ENCODE data around the gene GALNT14.

Gene GALNT14

DNA sequence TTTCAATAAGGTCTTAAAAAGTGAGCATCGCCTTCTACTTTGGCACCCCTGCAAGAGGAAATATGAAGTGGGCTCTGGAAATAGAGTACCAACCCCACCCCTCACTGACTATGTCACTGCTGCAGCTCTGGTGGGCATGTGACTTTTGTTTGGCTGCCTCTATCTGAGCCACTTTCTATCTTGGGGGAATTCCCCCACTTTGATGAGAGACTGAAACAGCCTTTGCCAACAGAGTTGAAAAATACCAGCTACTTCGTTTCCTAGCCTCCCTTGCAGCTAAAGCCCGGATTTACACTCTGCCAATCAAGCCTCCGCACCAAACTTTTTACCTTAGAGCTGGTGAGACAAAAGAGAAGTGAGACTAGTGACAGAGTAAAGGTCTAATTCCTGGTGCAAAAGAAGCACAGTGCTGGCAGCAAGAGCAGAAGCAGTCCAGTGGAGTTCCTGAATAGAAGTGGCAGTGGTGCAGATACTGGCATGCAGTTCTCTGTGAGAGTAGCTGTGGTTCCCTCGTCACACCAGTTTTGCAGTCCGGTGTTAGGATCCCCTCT, 12.0 kb upstream of the GALNT14 start:
- H3K4me3 ChIP-seq (ENCODE audit: low read depth, low read length), result no peak overlapping the region
- no peak overlapping the region for H3K27ac ChIP-seq (ENCODE audit: low read depth, low read length)
- no peaks in the 10 kb centered on the region for H3K27me3 ChIP-seq (ENCODE audit: control insufficient read depth, insufficient read depth, low read length)
- H3K9me3 ChIP-seq (ENCODE audit: control insufficient read depth, insufficient read depth, low read depth, low read length), result no peaks in the 10 kb centered on the region
- no peak overlapping the region for H3K9ac ChIP-seq (ENCODE audit: low read length)
- no peaks in the 10 kb centered on the region for H3K36me3 ChIP-seq (ENCODE audit: control insufficient read depth, insufficient read depth, low read length)
- no peaks in the 10 kb centered on the region for H3K4me1 ChIP-seq (ENCODE audit: control insufficient read depth, insufficient read depth, low read length)

DNA sequence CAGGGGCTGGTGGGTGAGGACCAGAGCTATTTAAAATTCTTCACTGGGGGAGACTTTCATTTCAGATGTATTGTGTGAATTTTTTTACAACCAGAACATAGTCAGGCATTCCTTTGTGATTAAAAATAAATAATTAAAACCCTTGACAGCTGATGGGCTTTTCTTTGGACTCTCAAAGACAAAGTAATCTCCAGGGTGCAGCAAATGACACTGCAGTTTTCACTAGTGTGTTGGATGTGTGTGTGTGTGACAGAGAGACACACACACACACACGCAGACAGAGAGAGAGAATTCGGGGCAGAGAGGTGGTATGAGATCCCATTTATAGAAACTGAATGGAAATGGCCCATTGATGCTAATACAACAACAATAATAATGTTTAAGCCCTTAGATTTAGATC, 10.3 kb upstream of the GALNT14 start:
- H3K9ac ChIP-seq (ENCODE audit: low read length), result no peak overlapping the region
- H3K4me1 ChIP-seq (ENCODE audit: control insufficient read depth, insufficient read depth, low read length), result no peaks in the 10 kb centered on the region
- H3K4me3 ChIP-seq (ENCODE audit: low read depth, low read length), result no peak overlapping the region
- no peaks in the 10 kb centered on the region for H3K9me3 ChIP-seq (ENCODE audit: control insufficient read depth, insufficient read depth, low read depth, low read length)
- no peaks in the 10 kb centered on the region for H3K27me3 ChIP-seq (ENCODE audit: control insufficient read depth, insufficient read depth, low read length)
- H3K27ac ChIP-seq (ENCODE audit: low read depth, low read length), result no peak overlapping the region
- H3K36me3 ChIP-seq (ENCODE audit: control insufficient read depth, insufficient read depth, low read length), result no peaks in the 10 kb centered on the region

DNA sequence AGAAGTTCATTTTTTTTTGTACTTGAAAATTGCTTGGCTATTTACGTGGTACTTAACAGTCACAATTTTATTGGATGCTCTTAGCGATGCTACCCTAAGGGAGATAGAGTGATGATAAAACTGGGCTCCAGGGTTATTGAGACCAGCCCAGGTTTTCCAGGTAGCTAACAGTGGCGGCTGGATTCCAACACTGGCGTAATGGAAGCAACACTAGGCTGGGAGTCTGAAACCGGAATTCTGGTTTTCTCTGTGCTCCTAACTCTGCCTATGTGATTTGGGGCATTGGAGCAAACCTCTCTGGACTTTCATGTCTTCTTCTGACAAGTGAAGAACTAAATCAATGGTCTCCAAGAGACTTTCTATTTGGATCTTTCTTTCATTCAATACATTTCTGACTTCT, 9.4 kb upstream of the GALNT14 start:
- no peaks in the 10 kb centered on the region for H3K27me3 ChIP-seq (ENCODE audit: control insufficient read depth, insufficient read depth, low read length)
- no peak overlapping the region for H3K27ac ChIP-seq (ENCODE audit: low read depth, low read length)
- H3K4me1 ChIP-seq (ENCODE audit: control insufficient read depth, insufficient read depth, low read length), result no peaks in the 10 kb centered on the region
- no peaks in the 10 kb centered on the region for H3K9me3 ChIP-seq (ENCODE audit: control insufficient read depth, insufficient read depth, low read depth, low read length)
- no peak overlapping the region for H3K4me3 ChIP-seq (ENCODE audit: low read depth, low read length)
- H3K9ac ChIP-seq (ENCODE audit: low read length), result no peak overlapping the region
- no peaks in the 10 kb centered on the region for H3K36me3 ChIP-seq (ENCODE audit: control insufficient read depth, insufficient read depth, low read length)

DNA sequence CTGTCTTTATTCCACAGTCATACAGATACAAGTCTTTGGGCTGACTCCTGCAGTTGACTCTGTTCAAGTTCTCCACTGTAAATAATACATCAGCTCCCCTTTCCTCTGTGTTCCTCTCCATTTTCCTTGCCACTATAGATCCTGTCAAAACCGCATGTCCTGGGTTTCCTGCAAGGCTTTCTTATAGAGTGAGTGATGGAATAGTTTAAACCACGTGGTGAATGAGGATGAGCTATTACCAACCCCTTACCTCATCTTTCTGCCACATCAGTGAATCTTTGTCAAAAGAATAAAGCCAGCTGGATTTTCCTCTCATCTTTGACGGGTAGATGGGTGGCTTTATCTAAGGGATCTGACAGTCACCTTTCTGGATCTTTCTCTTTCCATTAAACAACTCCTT, 3.9 kb upstream of the GALNT14 start:
- no peaks in the 10 kb centered on the region for H3K9me3 ChIP-seq (ENCODE audit: control insufficient read depth, insufficient read depth, low read depth, low read length)
- H3K36me3 ChIP-seq (ENCODE audit: control insufficient read depth, insufficient read depth, low read length), result no peaks in the 10 kb centered on the region
- no peak overlapping the region for H3K9ac ChIP-seq (ENCODE audit: low read length)
- H3K4me3 ChIP-seq (ENCODE audit: low read depth, low read length), result no peak overlapping the region
- no peak overlapping the region for H3K27ac ChIP-seq (ENCODE audit: low read depth, low read length)
- H3K4me1 ChIP-seq (ENCODE audit: control insufficient read depth, insufficient read depth, low read length), result 0 out of 2 replicates have a peak, but pooled peaks cover 2% of the 10 kb centered on the region
- peaks cover 48% of the 10 kb centered on the region for H3K27me3 ChIP-seq (ENCODE audit: control insufficient read depth, insufficient read depth, low read length)

DNA sequence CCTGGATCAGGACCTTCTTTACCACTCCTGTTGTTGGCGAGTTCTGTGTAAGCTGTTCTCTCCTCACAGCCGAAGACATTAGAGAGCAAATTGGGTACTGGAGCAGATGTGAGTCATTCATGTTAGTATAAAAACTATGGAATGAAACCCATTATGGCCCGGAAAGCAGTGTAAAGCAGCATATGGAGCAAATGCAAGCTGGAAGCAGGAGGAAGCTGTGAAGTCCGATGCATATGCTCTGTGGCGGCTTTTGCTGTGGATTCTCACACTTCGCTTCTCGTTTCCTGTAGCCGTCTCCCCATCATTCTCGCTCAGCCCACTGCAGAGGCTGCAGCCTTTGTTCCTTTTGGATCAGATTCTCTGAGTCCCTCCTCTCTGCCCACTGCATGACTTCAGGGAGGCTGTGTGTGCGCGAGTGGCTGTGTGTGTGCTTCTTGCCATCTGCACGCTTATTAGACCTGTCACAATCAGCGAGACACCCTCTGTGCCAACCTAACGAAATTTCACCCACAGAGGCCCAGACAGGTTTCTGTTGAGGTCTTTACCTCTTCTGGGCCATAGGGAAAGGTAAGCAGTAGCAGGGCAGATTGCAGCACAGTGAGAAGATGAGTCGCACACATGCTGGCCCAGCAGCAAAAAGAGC, 3.3 kb upstream of the GALNT14 start:
- Histone ChIP-seq H3K27ac (ENCODE audit: low read depth, low read length) (no peak overlapping the region), H3K4me1 (ENCODE audit: control insufficient read depth, insufficient read depth, low read length) (peaks cover 7% of the 10 kb centered on the region; the same call in 1 of the 2 replicates), H3K4me3 (ENCODE audit: low read depth, low read length) (no peak overlapping the region), H3K36me3 (ENCODE audit: control insufficient read depth, insufficient read depth, low read length) (no peaks in the 10 kb centered on the region), H3K27me3 (ENCODE audit: control insufficient read depth, insufficient read depth, low read length) (peaks cover 53% of the 10 kb centered on the region), H3K9me3 (ENCODE audit: control insufficient read depth, insufficient read depth, low read depth, low read length) (no peaks in the 10 kb centered on the region), H3K9ac (ENCODE audit: low read length) (no peak overlapping the region)

DNA sequence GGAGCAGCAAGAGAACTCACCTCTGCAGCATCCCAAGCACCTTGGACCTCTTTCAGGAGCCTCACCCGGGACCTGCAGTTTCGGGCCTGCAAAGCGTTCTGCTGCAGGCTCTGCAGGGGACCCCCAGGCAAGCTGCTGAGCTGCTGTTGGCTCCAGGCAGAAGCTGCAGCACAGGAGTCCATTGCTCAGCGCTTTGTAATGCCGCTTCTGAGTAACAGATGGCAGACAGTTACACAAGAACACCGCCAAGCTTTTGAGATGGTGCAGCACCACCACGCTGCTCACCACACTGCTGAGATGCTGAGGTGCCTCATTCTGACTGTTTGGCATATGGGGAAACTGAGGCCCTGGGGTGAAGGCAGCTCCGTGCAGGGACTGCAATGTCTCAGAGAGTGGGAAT, 1.9 kb upstream of the GALNT14 start:
- peaks cover 7% of the 10 kb centered on the region; the same call in 1 of the 2 replicates for H3K4me1 ChIP-seq (ENCODE audit: control insufficient read depth, insufficient read depth, low read length)
- H3K27ac ChIP-seq (ENCODE audit: low read depth, low read length), result no peak overlapping the region
- no peak overlapping the region for H3K4me3 ChIP-seq (ENCODE audit: low read depth, low read length)
- H3K36me3 ChIP-seq (ENCODE audit: control insufficient read depth, insufficient read depth, low read length), result no peaks in the 10 kb centered on the region
- no peak overlapping the region for H3K9ac ChIP-seq (ENCODE audit: low read length)
- H3K27me3 ChIP-seq (ENCODE audit: control insufficient read depth, insufficient read depth, low read length), result peaks cover 67% of the 10 kb centered on the region
- no peaks in the 10 kb centered on the region for H3K9me3 ChIP-seq (ENCODE audit: control insufficient read depth, insufficient read depth, low read depth, low read length)

DNA sequence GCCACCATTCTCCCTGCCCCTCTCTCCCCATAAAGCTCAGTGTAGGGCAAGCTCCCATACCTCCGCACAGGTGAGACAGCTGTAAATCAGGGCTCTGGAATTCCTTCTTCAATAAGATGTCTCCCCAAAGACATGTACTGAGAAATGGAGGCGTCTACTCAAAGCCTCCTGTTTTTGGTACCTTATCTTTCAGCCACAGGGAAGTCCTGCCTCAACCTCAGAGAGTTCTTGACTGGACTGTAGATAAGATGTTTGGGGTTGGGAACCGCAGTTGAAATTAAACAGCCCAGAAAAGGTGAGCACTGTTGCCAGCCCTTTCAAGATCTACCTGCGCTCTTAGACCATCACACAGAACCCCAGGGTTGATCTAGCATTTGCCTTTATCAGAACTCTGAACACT, 1.4 kb upstream of the GALNT14 start:
- Histone ChIP-seq H3K27ac (ENCODE audit: low read depth, low read length) (no peak overlapping the region), H3K36me3 (ENCODE audit: control insufficient read depth, insufficient read depth, low read length) (no peaks in the 10 kb centered on the region), H3K4me3 (ENCODE audit: low read depth, low read length) (no peak overlapping the region), H3K9me3 (ENCODE audit: control insufficient read depth, insufficient read depth, low read depth, low read length) (no peaks in the 10 kb centered on the region), H3K9ac (ENCODE audit: low read length) (no peak overlapping the region), H3K27me3 (ENCODE audit: control insufficient read depth, insufficient read depth, low read length) (peaks cover 68% of the 10 kb centered on the region), H3K4me1 (ENCODE audit: control insufficient read depth, insufficient read depth, low read length) (peaks cover 7% of the 10 kb centered on the region; the same call in 1 of the 2 replicates)

DNA sequence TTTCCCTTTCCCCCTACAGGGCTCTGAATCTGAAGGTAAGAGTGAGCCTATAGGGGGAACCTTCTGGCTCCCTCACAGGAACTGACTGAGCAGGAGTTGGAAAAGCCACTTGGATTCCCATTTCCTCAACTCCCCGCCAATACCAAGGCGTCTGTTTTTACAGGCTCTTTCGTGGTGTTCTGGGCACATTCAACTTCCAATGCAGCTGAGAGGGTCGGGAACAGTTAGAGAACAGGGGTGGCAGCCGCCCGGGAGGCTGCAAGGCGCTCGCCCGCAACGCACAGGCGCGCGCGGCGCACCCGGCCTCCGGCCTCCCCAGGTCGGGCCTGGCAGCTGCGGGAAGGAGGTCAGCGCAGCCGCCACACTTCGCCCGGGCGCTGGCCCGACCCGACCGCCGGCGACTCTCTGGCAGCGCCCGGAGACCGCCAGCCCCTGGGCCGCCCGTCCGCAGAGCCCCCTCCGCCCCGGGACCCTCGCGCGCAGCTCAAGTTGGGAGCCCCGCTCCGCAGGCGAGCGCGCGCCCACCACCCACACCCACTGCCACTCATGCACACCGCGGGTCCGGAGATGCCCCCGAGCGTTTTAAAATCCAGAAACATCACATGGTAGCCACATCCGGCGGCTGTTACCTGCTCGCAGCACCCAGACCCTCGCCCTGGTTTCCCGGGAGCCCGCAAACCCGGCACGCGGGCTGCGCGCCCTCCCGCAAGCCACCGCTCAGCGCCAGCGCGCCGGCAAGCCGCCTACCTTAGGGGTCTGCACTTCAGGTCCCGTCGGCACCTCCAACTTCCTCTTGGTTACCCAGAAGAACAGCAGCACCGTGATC, 816 bp downstream of the GALNT14 start:
- no peak overlapping the region for H3K27ac ChIP-seq (ENCODE audit: low read depth, low read length)

DNA sequence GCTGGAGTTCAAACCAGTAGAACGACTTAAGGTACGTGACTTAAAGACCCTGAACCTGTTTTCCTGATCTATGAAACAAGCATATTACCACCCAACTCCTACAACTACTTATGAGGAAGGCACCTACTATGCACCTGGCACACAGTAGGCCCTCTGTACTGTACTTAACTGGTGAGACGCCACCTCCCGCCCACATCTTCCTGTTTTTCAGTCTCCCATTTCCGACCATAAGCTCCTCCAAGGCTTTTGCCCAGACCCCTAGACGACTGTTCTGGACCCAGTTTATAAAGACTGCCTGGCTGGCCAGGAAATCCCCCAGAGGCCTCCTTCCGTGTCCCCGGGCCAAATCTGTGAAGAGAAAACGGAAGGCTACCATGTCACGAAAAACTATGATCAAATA, 1.5 kb downstream of the GALNT14 start:
- H3K4me3 ChIP-seq (ENCODE audit: low read depth, low read length), result peak overlapping the region; percentile 72
- H3K4me1 ChIP-seq (ENCODE audit: control insufficient read depth, insufficient read depth, low read length), result peaks cover 13% of the 10 kb centered on the region
- H3K27me3 ChIP-seq (ENCODE audit: control insufficient read depth, insufficient read depth, low read length), result peaks cover 65% of the 10 kb centered on the region
- H3K36me3 ChIP-seq (ENCODE audit: control insufficient read depth, insufficient read depth, low read length), result no peaks in the 10 kb centered on the region
- no peak overlapping the region for H3K27ac ChIP-seq (ENCODE audit: low read depth, low read length)
- no peaks in the 10 kb centered on the region for H3K9me3 ChIP-seq (ENCODE audit: control insufficient read depth, insufficient read depth, low read depth, low read length)
- no peak overlapping the region for H3K9ac ChIP-seq (ENCODE audit: low read length)

More for the DNA sequence above, 816 bp downstream of the GALNT14 start:
- peak overlapping the region; percentile 51 for H3K9ac ChIP-seq (ENCODE audit: low read length)
- H3K27me3 ChIP-seq (ENCODE audit: control insufficient read depth, insufficient read depth, low read length), result peaks cover 68% of the 10 kb centered on the region
- H3K9me3 ChIP-seq (ENCODE audit: control insufficient read depth, insufficient read depth, low read depth, low read length), result no peaks in the 10 kb centered on the region
- H3K4me1 ChIP-seq (ENCODE audit: control insufficient read depth, insufficient read depth, low read length), result peaks cover 7% of the 10 kb centered on the region
- H3K36me3 ChIP-seq (ENCODE audit: control insufficient read depth, insufficient read depth, low read length), result no peaks in the 10 kb centered on the region
- H3K4me3 ChIP-seq (ENCODE audit: low read depth, low read length), result peak overlapping the region; percentile 72

DNA sequence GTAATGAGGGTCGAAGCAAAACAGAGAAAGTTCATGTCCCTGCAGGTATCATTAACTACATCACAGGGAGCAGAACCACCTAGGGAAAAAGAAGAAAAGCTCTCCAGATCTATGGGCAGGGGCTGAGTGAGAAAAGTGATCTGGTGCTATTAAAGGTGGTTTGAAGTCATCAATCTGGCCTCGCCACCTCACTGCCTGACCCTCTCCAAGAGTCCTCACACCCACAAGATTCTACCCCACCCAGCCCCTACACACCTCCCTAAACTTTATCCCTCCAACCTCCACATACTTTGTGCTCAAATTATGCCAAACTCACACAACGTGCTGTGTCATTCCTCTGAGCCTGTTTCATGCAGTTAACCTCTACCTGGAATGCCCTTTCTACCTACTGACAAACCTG, 2.2 kb downstream of the GALNT14 start:
- Histone ChIP-seq H3K27ac (ENCODE audit: low read depth, low read length) (no peak overlapping the region), H3K36me3 (ENCODE audit: control insufficient read depth, insufficient read depth, low read length) (no peaks in the 10 kb centered on the region), H3K4me1 (ENCODE audit: control insufficient read depth, insufficient read depth, low read length) (peaks cover 17% of the 10 kb centered on the region), H3K4me3 (ENCODE audit: low read depth, low read length) (no peak overlapping the region), H3K9ac (ENCODE audit: low read length) (no peak overlapping the region), H3K27me3 (ENCODE audit: control insufficient read depth, insufficient read depth, low read length) (peaks cover 57% of the 10 kb centered on the region), H3K9me3 (ENCODE audit: control insufficient read depth, insufficient read depth, low read depth, low read length) (no peaks in the 10 kb centered on the region)

DNA sequence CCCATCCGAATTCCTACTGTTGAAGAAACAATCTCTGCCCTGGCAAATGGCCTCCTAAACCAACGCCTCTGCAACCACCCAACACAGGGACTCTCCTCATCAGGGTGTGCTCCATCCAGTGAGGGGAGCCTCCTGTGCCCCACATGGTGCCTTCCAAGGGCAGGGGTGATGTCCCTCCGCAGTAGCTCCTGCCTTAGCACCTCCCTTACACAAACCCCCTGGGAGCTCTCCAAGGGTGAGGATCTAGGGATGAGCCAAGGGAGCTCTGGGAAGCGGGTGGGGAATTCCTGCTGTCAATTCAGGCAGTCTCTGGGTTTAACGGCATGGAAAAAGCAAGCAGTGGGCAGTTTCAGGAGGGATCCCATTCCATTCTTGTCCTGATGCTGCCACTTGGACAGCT, 3.8 kb downstream of the GALNT14 start:
- H3K9me3 ChIP-seq (ENCODE audit: control insufficient read depth, insufficient read depth, low read depth, low read length), result no peaks in the 10 kb centered on the region
- H3K36me3 ChIP-seq (ENCODE audit: control insufficient read depth, insufficient read depth, low read length), result no peaks in the 10 kb centered on the region
- peaks cover 44% of the 10 kb centered on the region for H3K27me3 ChIP-seq (ENCODE audit: control insufficient read depth, insufficient read depth, low read length)
- no peak overlapping the region for H3K4me3 ChIP-seq (ENCODE audit: low read depth, low read length)
- peaks cover 26% of the 10 kb centered on the region for H3K4me1 ChIP-seq (ENCODE audit: control insufficient read depth, insufficient read depth, low read length)
- no peak overlapping the region for H3K27ac ChIP-seq (ENCODE audit: low read depth, low read length)
- H3K9ac ChIP-seq (ENCODE audit: low read length), result no peak overlapping the region
